Osteoblast (primary cell): ENCODE measurements around the gene EMX1. TPM values are rescaled to one million over a fixed set of nuclear protein-coding genes. Genes with fewer than 3 reads are reported as not detected.
A peak's percentile ranks its signal among the peaks of the same experiment; 100 is the strongest.

ENCODE experiments used
- DNase-seq: peaks from one replicate; pipeline ENCODE4 v3.0.0; 2011; ENCODE audit warnings: low spot score, mixed read lengths; ENCODE audit not compliant: insufficient read length; ENCODE audit errors: missing footprints
- H2AFZ ChIP-seq: 2 replicates; pipeline ENCODE4 v1.6.0; 2011; ENCODE audit warnings: mild to moderate bottlenecking, low read length
- H3K27ac ChIP-seq: 2 replicates; pipeline ENCODE4 v1.5.1; 2011; ENCODE audit warnings: mild to moderate bottlenecking, low read depth, low read length, moderate library complexity
- H3K27me3 ChIP-seq: 2 replicates; pipeline ENCODE4 v1.6.0; 2012; ENCODE audit warnings: mild to moderate bottlenecking, control low read depth, inconsistent platforms, low read length, moderate library complexity; ENCODE audit not compliant: insufficient read depth
- H3K36me3 ChIP-seq: 2 replicates; pipeline ENCODE4 v1.5.1; 2011; ENCODE audit warnings: mild to moderate bottlenecking, low read length, control low read depth, moderate library complexity; ENCODE audit not compliant: insufficient read depth
- H3K4me1 ChIP-seq: 2 replicates; pipeline ENCODE4 v1.5.1; 2011; ENCODE audit warnings: mild to moderate bottlenecking, low read length, control low read depth, moderate library complexity; ENCODE audit not compliant: insufficient read depth
- H3K4me2 ChIP-seq: 2 replicates; pipeline ENCODE4 v1.6.0; 2011; ENCODE audit warnings: mild to moderate bottlenecking, low read length; ENCODE audit not compliant: insufficient read depth
- H3K4me3 ChIP-seq: fragments of 200-600 bp; sonication (generic); 3 replicates; pipeline ENCODE4 v1.5.1; 2012; ENCODE audit warnings: mild to moderate bottlenecking, low read length, inconsistent platforms; ENCODE audit not compliant: insufficient read depth
- H3K79me2 ChIP-seq: 2 replicates; pipeline ENCODE4 v1.6.0; 2012; ENCODE audit warnings: mild to moderate bottlenecking, low read length, control low read depth, inconsistent platforms; ENCODE audit not compliant: insufficient read depth
- H3K9me3 ChIP-seq: 2 replicates; pipeline ENCODE4 v1.5.1; 2011; ENCODE audit warnings: low read depth, low read length, control low read depth
- H4K20me1 ChIP-seq: 2 replicates; pipeline ENCODE4 v1.6.0; 2012; ENCODE audit warnings: mild to moderate bottlenecking, low read length, control low read depth; ENCODE audit not compliant: insufficient read depth
- total RNA-seq: library from RNA; depleted of rRNA; stranded (reverse); fragments of >200 nt; gene quantifications from 2 replicates; pipeline ENCODE4 v1.2.3, GENCODE V29; 2012
- TF ChIP-seq, protein P1 (sequence below): IDR thresholded peaks from 2 replicates; pipeline ENCODE4 v1.5.1; 2011; ENCODE audit warnings: mild to moderate bottlenecking, low read depth, low read length, moderate library complexity; ENCODE audit errors: extremely low read depth

EMX1 gene
- total RNA-seq, 1 donor = not detected

DNA sequence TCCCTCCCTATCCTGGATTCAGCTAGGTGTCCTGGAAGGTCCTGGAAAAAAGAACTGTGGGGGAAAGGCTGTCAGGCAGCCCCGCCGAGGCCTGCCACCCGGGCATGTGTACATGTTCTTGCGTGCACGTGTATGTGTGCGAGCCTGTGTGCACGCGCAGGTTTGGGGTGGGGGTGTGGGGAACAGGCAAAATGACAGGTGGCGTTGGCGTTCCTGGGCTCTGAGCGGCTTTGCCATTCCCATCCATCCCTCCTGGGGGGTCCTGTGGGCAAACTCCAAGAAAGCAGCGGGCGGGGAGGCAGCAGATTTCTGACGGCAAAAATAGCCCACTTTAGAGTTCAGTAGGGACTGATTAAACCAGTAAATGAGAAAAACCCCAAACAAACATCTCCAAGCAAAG lies 35.6 kb downstream of the EMX1 start:
- H3K9me3 ChIP-seq = no peaks in the 10 kb centered on the region
- no peak overlapping the region for H3K4me3 ChIP-seq
- no peak overlapping the region for H3K27ac ChIP-seq
- H4K20me1 ChIP-seq = peaks cover 4% of the 10 kb centered on the region
- TF ChIP-seq, protein P1, sequence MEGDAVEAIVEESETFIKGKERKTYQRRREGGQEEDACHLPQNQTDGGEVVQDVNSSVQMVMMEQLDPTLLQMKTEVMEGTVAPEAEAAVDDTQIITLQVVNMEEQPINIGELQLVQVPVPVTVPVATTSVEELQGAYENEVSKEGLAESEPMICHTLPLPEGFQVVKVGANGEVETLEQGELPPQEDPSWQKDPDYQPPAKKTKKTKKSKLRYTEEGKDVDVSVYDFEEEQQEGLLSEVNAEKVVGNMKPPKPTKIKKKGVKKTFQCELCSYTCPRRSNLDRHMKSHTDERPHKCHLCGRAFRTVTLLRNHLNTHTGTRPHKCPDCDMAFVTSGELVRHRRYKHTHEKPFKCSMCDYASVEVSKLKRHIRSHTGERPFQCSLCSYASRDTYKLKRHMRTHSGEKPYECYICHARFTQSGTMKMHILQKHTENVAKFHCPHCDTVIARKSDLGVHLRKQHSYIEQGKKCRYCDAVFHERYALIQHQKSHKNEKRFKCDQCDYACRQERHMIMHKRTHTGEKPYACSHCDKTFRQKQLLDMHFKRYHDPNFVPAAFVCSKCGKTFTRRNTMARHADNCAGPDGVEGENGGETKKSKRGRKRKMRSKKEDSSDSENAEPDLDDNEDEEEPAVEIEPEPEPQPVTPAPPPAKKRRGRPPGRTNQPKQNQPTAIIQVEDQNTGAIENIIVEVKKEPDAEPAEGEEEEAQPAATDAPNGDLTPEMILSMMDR = no peak
- no peak overlapping the region for H2AFZ ChIP-seq
- H3K4me1 ChIP-seq = no peaks in the 10 kb centered on the region
- DNase-seq = peak; percentile 74
- H3K27me3 ChIP-seq = no peaks in the 10 kb centered on the region
- H3K4me2 ChIP-seq = no peak overlapping the region
- no peaks in the 10 kb centered on the region for H3K36me3 ChIP-seq
- H3K79me2 ChIP-seq = no peaks in the 10 kb centered on the region

DNA sequence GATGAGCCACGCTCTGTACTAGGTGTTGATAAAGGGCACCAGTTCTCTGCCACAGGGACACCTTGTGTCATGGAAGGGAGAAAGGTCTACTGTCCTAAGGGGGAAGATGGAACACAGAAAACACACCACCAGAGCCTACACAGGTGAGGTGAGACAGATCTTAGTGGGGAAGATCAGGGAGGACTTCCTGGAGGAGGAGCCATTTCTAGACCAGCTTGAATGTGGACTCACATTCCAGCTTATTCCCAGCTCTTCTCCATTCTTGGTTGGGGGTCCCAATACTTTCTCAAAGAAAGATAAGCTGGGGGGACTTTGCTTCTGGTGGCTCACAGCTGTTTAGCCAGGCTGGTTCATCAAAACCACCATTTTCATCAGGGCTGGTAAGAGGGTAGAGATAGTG lies 36.2 kb downstream of the EMX1 start:
- no peak overlapping the region for H2AFZ ChIP-seq
- H3K4me3 ChIP-seq = no peak overlapping the region
- H3K36me3 ChIP-seq = no peaks in the 10 kb centered on the region
- H3K27ac ChIP-seq = no peak overlapping the region
- peaks cover 7% of the 10 kb centered on the region for H4K20me1 ChIP-seq
- no peaks in the 10 kb centered on the region for H3K9me3 ChIP-seq
- no peaks in the 10 kb centered on the region for H3K27me3 ChIP-seq
- TF ChIP-seq, protein P1 = no peak
- H3K79me2 ChIP-seq = no peaks in the 10 kb centered on the region
- DNase-seq = peak; percentile 76
- no peaks in the 10 kb centered on the region for H3K4me1 ChIP-seq
- no peak overlapping the region for H3K4me2 ChIP-seq

DNA sequence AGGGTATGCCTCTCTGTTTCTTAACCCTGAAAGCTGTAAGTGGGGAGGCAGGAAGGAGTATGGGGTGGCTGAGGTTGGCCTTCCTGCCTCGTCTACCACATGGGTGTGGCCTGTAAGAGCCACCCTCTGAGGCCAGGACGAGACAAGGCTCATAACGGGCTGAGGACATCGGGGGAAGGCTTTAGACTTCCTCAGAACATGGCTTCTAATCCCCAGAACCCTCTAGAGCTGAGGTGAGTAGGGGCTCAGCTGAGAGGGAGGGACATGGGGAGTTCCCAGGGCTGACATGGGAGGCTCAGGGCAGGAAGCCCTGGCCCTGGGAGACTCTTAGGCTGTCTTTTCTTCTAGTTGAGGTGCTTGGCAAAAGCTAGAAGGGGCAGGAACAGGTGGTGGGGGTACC lies 36.7 kb downstream of the EMX1 start:
- no peaks in the 10 kb centered on the region for H3K36me3 ChIP-seq
- H2AFZ ChIP-seq = no peak overlapping the region
- H3K27ac ChIP-seq = no peak overlapping the region
- no peaks in the 10 kb centered on the region for H3K27me3 ChIP-seq
- H3K4me3 ChIP-seq = no peak overlapping the region
- H4K20me1 ChIP-seq = peaks cover 7% of the 10 kb centered on the region
- no peak overlapping the region for H3K4me2 ChIP-seq
- no peaks in the 10 kb centered on the region for H3K9me3 ChIP-seq
- H3K4me1 ChIP-seq = no peaks in the 10 kb centered on the region
- TF ChIP-seq, protein P1 = no peak
- no peaks in the 10 kb centered on the region for H3K79me2 ChIP-seq
- DNase-seq = peak; percentile 57

DNA sequence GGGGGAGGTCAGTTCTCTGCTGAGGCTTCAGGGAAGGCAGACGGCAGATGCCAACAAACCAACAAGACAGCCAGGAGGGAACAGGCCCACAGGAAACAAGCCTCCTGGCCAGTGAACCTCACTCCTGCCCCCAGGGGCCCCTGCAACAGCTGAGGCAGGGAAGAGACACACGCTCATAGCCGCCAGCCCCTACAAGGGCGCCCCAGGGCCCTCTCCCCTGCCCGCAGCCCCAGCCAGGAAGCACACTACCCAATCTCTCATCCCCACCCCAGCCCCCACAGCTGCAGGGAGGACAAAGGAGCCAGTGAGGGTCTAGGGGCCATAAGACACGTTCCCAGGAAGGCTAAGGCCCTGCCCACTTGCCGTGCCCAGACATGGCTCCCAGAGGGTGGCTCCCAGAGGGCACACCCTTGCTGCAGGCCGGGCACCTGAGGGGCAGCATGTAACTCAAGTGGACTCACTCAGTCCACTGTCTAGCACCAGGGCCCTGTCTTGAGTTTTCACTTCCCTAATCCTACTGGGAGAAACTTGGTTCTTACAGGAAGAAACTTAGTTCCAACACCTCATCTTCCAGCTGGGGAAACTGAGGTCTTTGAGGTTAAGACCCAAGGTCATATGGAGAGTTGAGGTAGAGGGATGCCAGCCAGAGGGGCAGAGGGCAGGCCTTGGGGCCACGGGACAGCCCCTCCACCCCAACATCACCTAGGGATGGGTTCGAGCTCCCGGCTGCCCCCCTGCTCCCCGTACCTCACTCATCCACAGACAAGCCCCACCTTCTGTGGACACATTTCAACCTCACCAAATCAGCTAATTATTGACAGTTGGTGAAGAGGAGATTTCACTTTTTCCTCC lies 37.3 kb downstream of the EMX1 start:
- H3K27ac ChIP-seq = no peak overlapping the region
- no peak overlapping the region for H3K4me3 ChIP-seq
- no peak overlapping the region for H2AFZ ChIP-seq
- peak; percentile 77 for DNase-seq
- H3K27me3 ChIP-seq = no peaks in the 10 kb centered on the region
- H4K20me1 ChIP-seq = peaks cover 7% of the 10 kb centered on the region
- no peaks in the 10 kb centered on the region for H3K9me3 ChIP-seq
- no peak overlapping the region for H3K4me2 ChIP-seq
- TF ChIP-seq, protein P1 = no peak
- no peaks in the 10 kb centered on the region for H3K4me1 ChIP-seq
- no peaks in the 10 kb centered on the region for H3K36me3 ChIP-seq
- no peaks in the 10 kb centered on the region for H3K79me2 ChIP-seq
